HepG2 (cell line): ENCODE results near the gene NEURL1.

Experiments
- CHCHD3 ChIP-seq: sonication (generic); formaldehyde crosslinking; IDR thresholded peaks from 2 replicates; pipeline ENCODE4 v1.8.0; 2022; ENCODE audit warnings: mild to moderate bottlenecking, missing genetic modification reagents, moderate library complexity
- GTF2F1 ChIP-seq: fragments of 150-350 bp; IDR thresholded peaks from 2 replicates; pipeline ENCODE4 v1.6.1; 2014; ENCODE audit warnings: low read length
- IRF2 ChIP-seq: IDR thresholded peaks from 2 replicates; pipeline ENCODE4 v1.6.1; 2018; ENCODE audit warnings: missing genetic modification reagents, missing compliant biosample characterization
- RNF2 ChIP-seq: fragments of 450-650 bp; conservative IDR thresholded peaks from 2 replicates; pipeline ENCODE4 v1.6.1; 2016; ENCODE audit warnings: low read depth
- SOX6 ChIP-seq, 2 experiments: fragments of 450-650 bp in 1 of 2; sonication (generic) in 1 of 2; formaldehyde crosslinking in 1 of 2; IDR thresholded peaks; 2 replicates each; pipeline versions ENCODE4 v1.4.0 to v1.6.1; 2017 to 2020; ENCODE audit warnings: antibody characterized with exemption in 1 of 2, mild to moderate bottlenecking in 1 of 2, missing genetic modification reagents in 1 of 2
- ZNF720 ChIP-seq: sonication (generic); formaldehyde crosslinking; IDR thresholded peaks from 2 replicates; pipeline ENCODE4 v1.4.0; 2020; ENCODE audit warnings: missing genetic modification reagents
- ZNF776 ChIP-seq: sonication (generic); formaldehyde crosslinking; IDR thresholded peaks from 2 replicates; pipeline ENCODE4 v1.4.0; 2020; ENCODE audit warnings: mild to moderate bottlenecking, missing genetic modification reagents
- TF ChIP-seq, protein P1 (sequence below): sonication (generic); formaldehyde crosslinking; IDR thresholded peaks from 2 replicates; pipeline ENCODE4 v1.4.0; 2020; ENCODE audit warnings: missing genetic modification reagents
- TF ChIP-seq, protein P2 (sequence below): sonication (generic); formaldehyde crosslinking; IDR thresholded peaks from 2 replicates; pipeline ENCODE4 v1.5.0; 2020; ENCODE audit warnings: mild to moderate bottlenecking, missing genetic modification reagents, moderate library complexity
- TF ChIP-seq, protein P3 (sequence below), 2 experiments: sonication (generic) in 1 of 2; formaldehyde crosslinking in 1 of 2; IDR thresholded peaks; 2 replicates each; pipeline versions ENCODE4 v1.5.1 to v1.6.1; 2011 to 2020; ENCODE audit warnings: borderline replicate concordance in 1 of 2, low read depth in 1 of 2, low read length in 1 of 2, mild to moderate bottlenecking in 1 of 2, missing genetic modification reagents in 1 of 2, moderate library complexity in 1 of 2
- TF ChIP-seq, protein P4 (sequence below): sonication (generic); formaldehyde crosslinking; IDR thresholded peaks from 2 replicates; pipeline ENCODE4 v1.4.0; 2020; ENCODE audit warnings: mild to moderate bottlenecking, missing genetic modification reagents, borderline replicate concordance

DNA sequence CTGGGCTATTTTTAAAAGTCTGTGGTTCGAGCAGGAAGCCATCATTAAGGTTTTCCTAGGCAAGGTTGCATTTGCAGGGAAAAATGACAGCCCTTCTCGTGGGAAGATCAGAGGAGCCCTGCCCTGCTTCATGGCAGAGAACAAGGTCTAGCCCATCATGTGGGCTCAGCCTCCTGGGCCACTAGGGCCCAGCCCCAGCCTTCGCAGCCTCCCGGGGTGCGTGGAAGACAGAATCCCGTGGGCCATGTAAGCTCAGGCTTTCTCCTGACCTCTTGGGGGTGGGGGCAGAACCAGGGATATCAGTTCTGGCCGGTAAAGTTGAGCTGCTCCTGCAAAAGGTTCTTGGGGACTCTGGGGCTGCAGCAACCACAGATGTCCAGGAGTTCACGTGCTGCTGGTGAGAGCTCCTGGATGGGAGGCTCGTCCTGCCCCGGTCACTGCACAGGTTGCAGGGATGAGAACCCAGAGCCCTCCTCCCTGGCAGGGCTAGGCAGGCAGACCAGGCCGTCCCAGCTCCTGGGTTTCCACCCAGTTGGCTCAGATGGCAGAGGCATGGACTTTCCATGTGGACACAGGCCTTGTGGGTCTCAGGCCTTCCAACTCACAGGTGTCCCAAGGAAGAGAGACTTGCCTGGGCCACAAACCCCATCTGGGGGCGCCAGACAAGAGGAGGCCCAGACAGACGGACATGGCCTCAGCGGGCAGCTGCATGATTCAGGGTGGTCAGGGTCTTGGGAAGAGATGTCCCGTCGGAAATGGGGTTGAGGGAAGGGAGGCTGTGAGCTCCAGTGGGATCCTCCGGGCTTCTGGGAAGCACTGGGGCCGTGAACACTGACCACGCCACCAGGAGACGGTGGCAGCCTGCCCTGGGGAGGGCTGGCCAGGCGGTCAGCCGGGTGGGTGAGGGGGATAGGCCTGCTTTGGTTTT lies 126.2 kb downstream of the NEURL1 start:
- no peak for TF ChIP-seq IRF2 (CRISPR knock-in tag)
- TF ChIP-seq SOX6 (IDR thresholded peaks at IDR 0.05) = no peak
- no peak for TF ChIP-seq SOX6 (CRISPR knock-in tag; IDR thresholded peaks at IDR 0.05)
- TF ChIP-seq, protein P1, sequence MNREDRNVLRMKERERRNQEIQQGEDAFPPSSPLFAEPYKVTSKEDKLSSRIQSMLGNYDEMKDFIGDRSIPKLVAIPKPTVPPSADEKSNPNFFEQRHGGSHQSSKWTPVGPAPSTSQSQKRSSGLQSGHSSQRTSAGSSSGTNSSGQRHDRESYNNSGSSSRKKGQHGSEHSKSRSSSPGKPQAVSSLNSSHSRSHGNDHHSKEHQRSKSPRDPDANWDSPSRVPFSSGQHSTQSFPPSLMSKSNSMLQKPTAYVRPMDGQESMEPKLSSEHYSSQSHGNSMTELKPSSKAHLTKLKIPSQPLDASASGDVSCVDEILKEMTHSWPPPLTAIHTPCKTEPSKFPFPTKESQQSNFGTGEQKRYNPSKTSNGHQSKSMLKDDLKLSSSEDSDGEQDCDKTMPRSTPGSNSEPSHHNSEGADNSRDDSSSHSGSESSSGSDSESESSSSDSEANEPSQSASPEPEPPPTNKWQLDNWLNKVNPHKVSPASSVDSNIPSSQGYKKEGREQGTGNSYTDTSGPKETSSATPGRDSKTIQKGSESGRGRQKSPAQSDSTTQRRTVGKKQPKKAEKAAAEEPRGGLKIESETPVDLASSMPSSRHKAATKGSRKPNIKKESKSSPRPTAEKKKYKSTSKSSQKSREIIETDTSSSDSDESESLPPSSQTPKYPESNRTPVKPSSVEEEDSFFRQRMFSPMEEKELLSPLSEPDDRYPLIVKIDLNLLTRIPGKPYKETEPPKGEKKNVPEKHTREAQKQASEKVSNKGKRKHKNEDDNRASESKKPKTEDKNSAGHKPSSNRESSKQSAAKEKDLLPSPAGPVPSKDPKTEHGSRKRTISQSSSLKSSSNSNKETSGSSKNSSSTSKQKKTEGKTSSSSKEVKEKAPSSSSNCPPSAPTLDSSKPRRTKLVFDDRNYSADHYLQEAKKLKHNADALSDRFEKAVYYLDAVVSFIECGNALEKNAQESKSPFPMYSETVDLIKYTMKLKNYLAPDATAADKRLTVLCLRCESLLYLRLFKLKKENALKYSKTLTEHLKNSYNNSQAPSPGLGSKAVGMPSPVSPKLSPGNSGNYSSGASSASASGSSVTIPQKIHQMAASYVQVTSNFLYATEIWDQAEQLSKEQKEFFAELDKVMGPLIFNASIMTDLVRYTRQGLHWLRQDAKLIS (CRISPR knock-in tag) = no peak
- no peak for TF ChIP-seq GTF2F1
- no peak for TF ChIP-seq RNF2
- TF ChIP-seq, protein P2, sequence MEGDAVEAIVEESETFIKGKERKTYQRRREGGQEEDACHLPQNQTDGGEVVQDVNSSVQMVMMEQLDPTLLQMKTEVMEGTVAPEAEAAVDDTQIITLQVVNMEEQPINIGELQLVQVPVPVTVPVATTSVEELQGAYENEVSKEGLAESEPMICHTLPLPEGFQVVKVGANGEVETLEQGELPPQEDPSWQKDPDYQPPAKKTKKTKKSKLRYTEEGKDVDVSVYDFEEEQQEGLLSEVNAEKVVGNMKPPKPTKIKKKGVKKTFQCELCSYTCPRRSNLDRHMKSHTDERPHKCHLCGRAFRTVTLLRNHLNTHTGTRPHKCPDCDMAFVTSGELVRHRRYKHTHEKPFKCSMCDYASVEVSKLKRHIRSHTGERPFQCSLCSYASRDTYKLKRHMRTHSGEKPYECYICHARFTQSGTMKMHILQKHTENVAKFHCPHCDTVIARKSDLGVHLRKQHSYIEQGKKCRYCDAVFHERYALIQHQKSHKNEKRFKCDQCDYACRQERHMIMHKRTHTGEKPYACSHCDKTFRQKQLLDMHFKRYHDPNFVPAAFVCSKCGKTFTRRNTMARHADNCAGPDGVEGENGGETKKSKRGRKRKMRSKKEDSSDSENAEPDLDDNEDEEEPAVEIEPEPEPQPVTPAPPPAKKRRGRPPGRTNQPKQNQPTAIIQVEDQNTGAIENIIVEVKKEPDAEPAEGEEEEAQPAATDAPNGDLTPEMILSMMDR (CRISPR knock-in tag) = no peak
- TF ChIP-seq ZNF720 (CRISPR knock-in tag) = no peak
- TF ChIP-seq, protein P3, sequence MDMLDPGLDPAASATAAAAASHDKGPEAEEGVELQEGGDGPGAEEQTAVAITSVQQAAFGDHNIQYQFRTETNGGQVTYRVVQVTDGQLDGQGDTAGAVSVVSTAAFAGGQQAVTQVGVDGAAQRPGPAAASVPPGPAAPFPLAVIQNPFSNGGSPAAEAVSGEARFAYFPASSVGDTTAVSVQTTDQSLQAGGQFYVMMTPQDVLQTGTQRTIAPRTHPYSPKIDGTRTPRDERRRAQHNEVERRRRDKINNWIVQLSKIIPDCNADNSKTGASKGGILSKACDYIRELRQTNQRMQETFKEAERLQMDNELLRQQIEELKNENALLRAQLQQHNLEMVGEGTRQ (IDR thresholded peaks at IDR 0.05; ENCODE audit: low read depth, low read length) = no peak
- TF ChIP-seq, protein P3 (CRISPR knock-in tag; IDR thresholded peaks at IDR 0.05; ENCODE audit: borderline replicate concordance) = no peak
- TF ChIP-seq, protein P4, sequence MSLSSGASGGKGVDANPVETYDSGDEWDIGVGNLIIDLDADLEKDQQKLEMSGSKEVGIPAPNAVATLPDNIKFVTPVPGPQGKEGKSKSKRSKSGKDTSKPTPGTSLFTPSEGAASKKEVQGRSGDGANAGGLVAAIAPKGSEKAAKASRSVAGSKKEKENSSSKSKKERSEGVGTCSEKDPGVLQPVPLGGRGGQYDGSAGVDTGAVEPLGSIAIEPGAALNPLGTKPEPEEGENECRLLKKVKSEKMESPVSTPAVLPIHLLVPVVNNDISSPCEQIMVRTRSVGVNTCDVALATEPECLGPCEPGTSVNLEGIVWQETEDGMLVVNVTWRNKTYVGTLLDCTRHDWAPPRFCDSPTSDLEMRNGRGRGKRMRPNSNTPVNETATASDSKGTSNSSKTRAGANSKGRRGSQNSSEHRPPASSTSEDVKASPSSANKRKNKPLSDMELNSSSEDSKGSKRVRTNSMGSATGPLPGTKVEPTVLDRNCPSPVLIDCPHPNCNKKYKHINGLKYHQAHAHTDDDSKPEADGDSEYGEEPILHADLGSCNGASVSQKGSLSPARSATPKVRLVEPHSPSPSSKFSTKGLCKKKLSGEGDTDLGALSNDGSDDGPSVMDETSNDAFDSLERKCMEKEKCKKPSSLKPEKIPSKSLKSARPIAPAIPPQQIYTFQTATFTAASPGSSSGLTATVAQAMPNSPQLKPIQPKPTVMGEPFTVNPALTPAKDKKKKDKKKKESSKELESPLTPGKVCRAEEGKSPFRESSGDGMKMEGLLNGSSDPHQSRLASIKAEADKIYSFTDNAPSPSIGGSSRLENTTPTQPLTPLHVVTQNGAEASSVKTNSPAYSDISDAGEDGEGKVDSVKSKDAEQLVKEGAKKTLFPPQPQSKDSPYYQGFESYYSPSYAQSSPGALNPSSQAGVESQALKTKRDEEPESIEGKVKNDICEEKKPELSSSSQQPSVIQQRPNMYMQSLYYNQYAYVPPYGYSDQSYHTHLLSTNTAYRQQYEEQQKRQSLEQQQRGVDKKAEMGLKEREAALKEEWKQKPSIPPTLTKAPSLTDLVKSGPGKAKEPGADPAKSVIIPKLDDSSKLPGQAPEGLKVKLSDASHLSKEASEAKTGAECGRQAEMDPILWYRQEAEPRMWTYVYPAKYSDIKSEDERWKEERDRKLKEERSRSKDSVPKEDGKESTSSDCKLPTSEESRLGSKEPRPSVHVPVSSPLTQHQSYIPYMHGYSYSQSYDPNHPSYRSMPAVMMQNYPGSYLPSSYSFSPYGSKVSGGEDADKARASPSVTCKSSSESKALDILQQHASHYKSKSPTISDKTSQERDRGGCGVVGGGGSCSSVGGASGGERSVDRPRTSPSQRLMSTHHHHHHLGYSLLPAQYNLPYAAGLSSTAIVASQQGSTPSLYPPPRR (CRISPR knock-in tag) = no peak
- TF ChIP-seq ZNF776 (CRISPR knock-in tag) = no peak
- TF ChIP-seq CHCHD3 = no peak
